Thoracic aorta (tissue), 2 donors: ENCODE data around the gene GSTCD. TPM values are rescaled to one million over a fixed set of nuclear protein-coding genes. Genes with fewer than 3 reads are reported as not detected.

Experiments
- ATAC-seq: fragments of 150-250 bp; one replicate; pipeline ENCODE4 v1.8.0; 2017; ENCODE audit warnings: low read depth; ENCODE audit not compliant: insufficient number of reproducible peaks, low FRiP score
- DNase-seq: peaks from one replicate; pipeline ENCODE4 v3.0.0-alpha.2; 2020; ENCODE audit warnings: low spot score
- H3K27ac ChIP-seq, 2 donors: fragments of 200-600 bp; sonication (generic); 1 replicate in 1 of 2; 2 replicates in 1 of 2; pipeline ENCODE4 v1.5.1; 2016; ENCODE audit warnings: mild to moderate bottlenecking in 2 of 2, moderate library complexity in 2 of 2
- H3K27me3 ChIP-seq: fragments of 200-600 bp; sonication (generic); replicated peaks from 2 replicates; pipeline ENCODE4 v1.6.0; 2016; ENCODE audit warnings: mild to moderate bottlenecking; ENCODE audit not compliant: insufficient read depth
- H3K36me3 ChIP-seq: fragments of 200-600 bp; sonication (generic); one replicate; pipeline ENCODE4 v1.5.1; 2016
- H3K4me1 ChIP-seq, 2 donors: fragments of 200-600 bp; sonication (generic); 1 replicate in 1 of 2; 2 replicates in 1 of 2; pipeline versions ENCODE4 v1.5.1 to v1.6.0; 2016; ENCODE audit warnings: low read depth in 2 of 2, mild to moderate bottlenecking in 1 of 2; ENCODE audit not compliant: control insufficient read depth in 1 of 2
- H3K4me3 ChIP-seq: fragments of 200-600 bp; sonication (generic); 2 replicates; pipeline ENCODE4 v1.5.1; 2016; ENCODE audit warnings: mild to moderate bottlenecking
- H3K9me3 ChIP-seq: fragments of 200-600 bp; sonication (generic); 2 replicates; pipeline ENCODE4 v1.5.1; 2016
- CTCF ChIP-seq: fragments of 200-600 bp; sonication (generic); IDR thresholded peaks from one replicate; pipeline ENCODE4 v1.5.1; 2019; ENCODE audit warnings: antibody characterized with exemption
- total RNA-seq, 2 donors: library from RNA; depleted of rRNA; stranded (reverse); fragments of >200 nt; gene quantifications; one replicate each; pipeline versions ENCODE4 v1.1.0 to v1.2.3, GENCODE V29; 2016

Gene GSTCD
- total RNA-seq, 2 donors from 2014 or later, result 6.6 to 6.9 TPM

- DNase-seq (no peak), ATAC-seq (no peak)
- Histone ChIP-seq H3K4me3 (no peak overlapping the region), H3K27ac (no peak overlapping the region), H3K27me3 (no peaks in the 10 kb centered on the region), H3K9me3 (no peaks in the 10 kb centered on the region), H3K4me1 (peaks cover 3 to 15% of the 10 kb centered on the region in 2 donors), H3K36me3 (no peaks in the 10 kb centered on the region)
- no peak for TF ChIP-seq CTCF
Observed at GRCh38 chr4:105875233-105875632, 166.6 kb downstream of the GSTCD start.

DNA sequence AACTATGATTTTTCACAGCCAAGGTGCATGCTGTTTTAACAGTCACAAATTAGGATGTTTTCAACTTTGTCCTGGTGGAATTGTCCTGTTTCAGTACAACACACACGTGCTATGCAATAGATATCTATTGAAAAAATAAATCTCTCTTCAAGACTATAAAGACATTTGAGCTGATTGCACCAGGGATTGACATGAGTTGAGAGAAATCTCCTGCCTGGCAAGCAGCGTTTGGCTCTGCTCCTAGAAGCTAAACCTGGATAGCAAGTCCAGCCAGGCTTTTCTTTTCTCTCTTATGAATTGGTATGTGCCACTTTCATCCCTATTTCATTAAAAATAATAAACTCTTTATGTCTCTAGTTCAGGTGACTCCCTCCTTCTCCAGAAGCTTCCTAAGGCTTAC is 170.1 kb downstream of the GSTCD start:
- no peak for DNase-seq
- Histone ChIP-seq H3K9me3 (no peaks in the 10 kb centered on the region), H3K4me3 (no peak overlapping the region), H3K36me3 (no peaks in the 10 kb centered on the region), H3K4me1 (peaks cover 2 to 15% of the 10 kb centered on the region in 2 donors), H3K27me3 (no peaks in the 10 kb centered on the region), H3K27ac (no peak overlapping the region)
- no peak for ATAC-seq
- TF ChIP-seq CTCF, result no peak

- H3K4me1 ChIP-seq, result no peaks in the 10 kb centered on the region
- DNase-seq, result no peak
- H3K9me3 ChIP-seq, result no peaks in the 10 kb centered on the region
- no peaks in the 10 kb centered on the region for H3K27me3 ChIP-seq
- no peak overlapping the region for H3K27ac ChIP-seq
- no peak overlapping the region for H3K4me3 ChIP-seq
- no peak for TF ChIP-seq CTCF
- no peaks in the 10 kb centered on the region for H3K36me3 ChIP-seq
- no peak for ATAC-seq
Observed at GRCh38 chr4:105887508-105887907, 178.9 kb downstream of the GSTCD start.

GRCh38 chr4:105894660-105895582 is 186.3 kb downstream of the GSTCD start, which contains the start of gene NPNT:
Gene NPNT, plus strand, starts transcription at chr4:105895471. Its CDS starts 182 bp downstream, at chr4:105895653.
- H3K4me3 ChIP-seq, result peak within 1 kb of the TSS; percentile 89
- peaks cover 0 to 41% of the 10 kb centered on the region in 2 donors for H3K4me1 ChIP-seq
- DNase-seq, result no peak
- ATAC-seq, result no peak
- H3K27me3 ChIP-seq, result no peaks in the 10 kb centered on the region
- no peaks in the 10 kb centered on the region for H3K9me3 ChIP-seq
- TF ChIP-seq CTCF, result no peak
- H3K36me3 ChIP-seq, result no peaks in the 10 kb centered on the region
- peak within 1 kb of the TSS; percentile 87 for H3K27ac ChIP-seq

GRCh38 chr4:105895583-105896460 is 187.2 kb downstream of the GSTCD start:
- TF ChIP-seq CTCF, result peak; percentile 29
- H3K9me3 ChIP-seq, result no peaks in the 10 kb centered on the region
- no peaks in the 10 kb centered on the region for H3K36me3 ChIP-seq
- DNase-seq (no peak), ATAC-seq (no peak)
- H3K4me3 ChIP-seq, result peak overlapping the region; percentile 89
- H3K4me1 ChIP-seq, result peaks cover under 1 to 50% of the 10 kb centered on the region in 2 donors
- no peaks in the 10 kb centered on the region for H3K27me3 ChIP-seq
- H3K27ac ChIP-seq, result peak overlapping the region; percentile 87
